Esophagus squamous epithelium (tissue), 4 donors: ENCODE results near the gene GNG12.

Source experiments
- CTCF ChIP-seq, 6 experiments: fragments of 450-650 bp in 4 of 6; fragments of 200-600 bp in 2 of 6; sonication (generic) in 2 of 6; IDR thresholded peaks; one replicate each; pipeline ENCODE4 v1.5.1; 2016 to 2019; ENCODE audit warnings: antibody characterized with exemption in 6 of 6, mild to moderate bottlenecking in 4 of 6, moderate library complexity in 4 of 6
- POLR2A ChIP-seq, 4 donors: fragments of 450-650 bp; IDR thresholded peaks; one replicate each; pipeline ENCODE4 v1.6.1; 2017; ENCODE audit warnings: antibody characterized with exemption in 4 of 4, mild to moderate bottlenecking in 4 of 4, moderate library complexity in 3 of 4

- TF ChIP-seq CTCF (IDR thresholded peaks at IDR 0.05) (no peak), POLR2A (IDR thresholded peaks at IDR 0.05) (no peak)
Measured at GRCh38 chr1:67788238-67788790, 45.0 kb downstream of the GNG12 start.
